Activated CD4-positive, alpha-beta memory T cell treated with anti-CD3 and anti-CD28 coated beads for 36 hours (primary cell): Measurements from ENCODE around the gene KRTAP4-6. TPM values are rescaled to one million over a fixed set of nuclear protein-coding genes. Genes with fewer than 3 reads are reported as not detected.
"Not testable (repeated sequence)": the region's sequence is repeated elsewhere in the genome, so short reads cannot be mapped to it uniquely, and the experiment has no call there.

Source experiments
- CTCF ChIA-PET: fragments of 350-600 bp; sonication (Branson Sonifier 250); formaldehyde crosslinking; loops from one replicate; lab custom pipeline; 2021; ENCODE audit warnings: antibody characterized with exemption, inconsistent platforms; lab: Charles Lee
- POLR2A ChIA-PET: fragments of 350-600 bp; sonication (Branson Sonifier 250); formaldehyde crosslinking; loops from one replicate; lab custom pipeline; 2021; ENCODE audit warnings: antibody characterized with exemption; lab: Charles Lee
- DNase-seq: peaks from one replicate; pipeline ENCODE4 v3.0.0-alpha.2; 2020
- H3K27ac Mint-ChIP-seq: one replicate; pipeline ENCODE4 v1.8.0; 2021; ENCODE audit warnings: mixed read lengths
- H3K27me3 Mint-ChIP-seq: one replicate; pipeline ENCODE4 v1.8.0; 2021; ENCODE audit warnings: mixed read lengths
- H3K36me3 Mint-ChIP-seq: one replicate; pipeline ENCODE4 v1.8.0; 2021; ENCODE audit warnings: mixed read lengths
- H3K4me1 Mint-ChIP-seq: one replicate; pipeline ENCODE4 v1.8.0; 2021; ENCODE audit warnings: low read depth, mixed read lengths
- H3K4me3 Mint-ChIP-seq: one replicate; pipeline ENCODE4 v1.8.0; 2021; ENCODE audit warnings: mild to moderate bottlenecking, mixed read lengths
- H3K9me3 Mint-ChIP-seq: one replicate; pipeline ENCODE4 v1.8.0; 2021; ENCODE audit warnings: mixed read lengths
- intact Hi-C: fragments of 100-400 bp; cut with micrococcal nuclease; formaldehyde crosslinking; loops from one replicate; pipeline ENCODE4 v1.15.1; 2023
- total RNA-seq, 2 experiments: library from RNA; stranded (reverse); gene quantifications; one replicate each; pipeline ENCODE4 v1.2.3, GENCODE V29; 2021

The KRTAP4-6 gene
- total RNA-seq, 2 experiments from 2014 or later: not detected

DNA sequence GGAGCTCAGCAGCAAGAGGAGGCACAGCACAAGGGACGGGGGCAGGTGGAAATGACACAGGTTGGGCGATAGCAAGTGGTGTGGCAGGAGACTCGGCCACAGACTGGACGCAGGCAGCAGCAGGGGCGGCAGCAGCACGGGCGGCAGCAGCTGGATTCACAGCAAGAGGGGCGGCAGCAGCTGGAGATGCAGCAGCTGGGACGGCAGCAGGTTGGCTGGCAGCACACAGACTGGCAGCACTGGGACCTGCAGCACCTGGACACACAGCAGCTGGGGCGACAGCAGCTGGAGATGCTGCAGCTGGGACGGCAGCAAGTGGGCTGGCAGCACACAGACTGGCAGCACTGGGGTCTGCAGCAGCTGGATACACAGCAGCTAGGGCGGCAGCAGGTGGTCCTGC lies 479 bp downstream of the KRTAP4-6 start:
- POLR2A ChIA-PET, DNase-seq, H3K4me1 Mint-ChIP-seq, H3K4me3 Mint-ChIP-seq, intact Hi-C loops, H3K27ac Mint-ChIP-seq, H3K27me3 Mint-ChIP-seq, CTCF ChIA-PET: not testable (repeated sequence)
- Mint-ChIP-seq H3K36me3 (peaks cover 11% of the 10 kb centered on the region), H3K9me3 (peaks cover 23% of the 10 kb centered on the region)

DNA sequence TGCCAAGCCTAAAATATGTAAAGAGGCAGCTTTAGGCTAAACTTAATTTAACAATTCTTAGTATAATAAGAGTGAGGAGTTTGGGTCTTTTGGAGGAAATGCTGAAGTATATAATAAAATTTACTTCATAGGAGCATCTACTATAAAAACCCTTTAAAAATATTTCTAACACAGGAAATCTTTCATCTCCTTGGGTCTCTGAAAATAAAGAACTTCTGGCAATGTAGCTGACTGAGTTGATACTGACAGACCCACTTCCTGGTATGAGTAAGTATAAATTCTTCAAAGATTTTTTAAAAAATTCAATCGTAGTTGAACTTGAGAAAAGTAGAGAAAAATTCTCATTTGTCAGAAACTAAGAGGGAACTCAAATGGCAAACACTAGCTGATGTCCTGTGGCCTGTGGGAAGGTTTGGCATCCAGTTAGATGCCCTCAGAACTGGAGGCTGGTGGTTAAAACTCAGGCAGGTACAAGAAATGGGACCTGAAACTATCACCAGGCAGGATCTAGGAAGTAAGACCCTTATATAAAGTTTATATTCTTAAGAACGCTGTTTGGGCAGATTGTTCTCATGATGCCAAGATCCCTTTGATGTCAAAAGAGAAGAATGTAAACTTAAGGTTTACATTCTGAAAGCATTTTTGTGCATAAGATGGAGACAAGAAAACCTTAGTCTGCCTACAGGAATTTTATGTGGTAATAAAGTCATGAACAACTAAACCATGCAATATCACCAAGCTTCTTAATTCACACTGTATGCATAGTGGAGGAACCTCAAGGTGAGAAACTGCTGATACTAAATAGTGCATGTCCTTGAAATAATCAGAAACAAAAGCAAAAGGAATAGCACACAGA lies 6.2 kb downstream of the KRTAP4-6 start:
- Mint-ChIP-seq H3K27me3 (peaks cover 2% of the 10 kb centered on the region), H3K9me3 (peaks cover 7% of the 10 kb centered on the region), H3K4me1 (peaks cover 15% of the 10 kb centered on the region), H3K36me3 (no peaks in the 10 kb centered on the region), H3K4me3 (no peak overlapping the region), H3K27ac (no peak overlapping the region)
- ChIA-PET POLR2A (no interaction called here), CTCF (no interaction called here)
- DNase-seq: no peak
- intact Hi-C loops: no loop called here

GRCh38 chr17:41131979-41132378 lies 8.4 kb downstream of the KRTAP4-6 start:
- DNase-seq: no peak
- ChIA-PET CTCF (no interaction called here), POLR2A (no interaction called here)
- Mint-ChIP-seq H3K27ac (no peak overlapping the region), H3K4me3 (no peak overlapping the region), H3K27me3 (no peaks in the 10 kb centered on the region), H3K36me3 (no peaks in the 10 kb centered on the region), H3K9me3 (peaks cover 7% of the 10 kb centered on the region), H3K4me1 (peaks cover 15% of the 10 kb centered on the region)
- intact Hi-C loops: no loop called here

GRCh38 chr17:41127371-41127770 lies 13.0 kb downstream of the KRTAP4-6 start:
- peaks cover 6% of the 10 kb centered on the region for H3K9me3 Mint-ChIP-seq
- no peak overlapping the region for H3K27ac Mint-ChIP-seq
- H3K4me3 Mint-ChIP-seq: no peak overlapping the region
- peaks cover 44% of the 10 kb centered on the region for H3K4me1 Mint-ChIP-seq
- DNase-seq: no peak
- ChIA-PET POLR2A (no interaction called here), CTCF (no interaction called here)
- no peaks in the 10 kb centered on the region for H3K27me3 Mint-ChIP-seq
- H3K36me3 Mint-ChIP-seq: no peaks in the 10 kb centered on the region
- intact Hi-C loops: no loop called here

- H3K4me1 Mint-ChIP-seq: peaks cover 40% of the 10 kb centered on the region
- POLR2A ChIA-PET: no interaction called here
Observed at GRCh38 chr17:41126412-41126811, 13.9 kb downstream of the KRTAP4-6 start.

GRCh38 chr17:41125064-41125463 lies 15.3 kb downstream of the KRTAP4-6 start:
- H3K36me3 Mint-ChIP-seq: no peaks in the 10 kb centered on the region
- H3K27ac Mint-ChIP-seq: no peak overlapping the region
- intact Hi-C loops: no loop called here
- ChIA-PET POLR2A (no interaction called here), CTCF (interaction anchor here (1.3 to 1.4 kb wide), 2 partner anchors 424 to 537 kb away, joined by 3 read pairs; no protein-coding TSS in a partner anchor)
- DNase-seq: no peak
- H3K4me1 Mint-ChIP-seq: peaks cover 42% of the 10 kb centered on the region
- H3K4me3 Mint-ChIP-seq: no peak overlapping the region
- no peaks in the 10 kb centered on the region for H3K27me3 Mint-ChIP-seq
- H3K9me3 Mint-ChIP-seq: peaks cover 11% of the 10 kb centered on the region

More at GRCh38 chr17:41126412-41126811, 13.9 kb downstream of the KRTAP4-6 start:
- no peak for DNase-seq
- Mint-ChIP-seq H3K36me3 (no peaks in the 10 kb centered on the region), H3K9me3 (peaks cover 11% of the 10 kb centered on the region), H3K4me3 (no peak overlapping the region), H3K27ac (no peak overlapping the region), H3K27me3 (no peaks in the 10 kb centered on the region)
- CTCF ChIA-PET: no interaction called here
- intact Hi-C loops: no loop called here

GRCh38 chr17:41123991-41124371 lies 16.4 kb downstream of the KRTAP4-6 start, which contains the start of gene KRTAP4-12:
Gene KRTAP4-12, minus strand, starts transcription at chr17:41124182. Its CDS starts 60 bp downstream, at chr17:41124122.
- H3K27me3 Mint-ChIP-seq, H3K27ac Mint-ChIP-seq, POLR2A ChIA-PET, DNase-seq, H3K4me3 Mint-ChIP-seq, intact Hi-C loops, H3K36me3 Mint-ChIP-seq, H3K9me3 Mint-ChIP-seq: not testable (repeated sequence)
- CTCF ChIA-PET: interaction anchor here (1.3 to 1.4 kb wide), 2 partner anchors 425 to 539 kb away, joined by 3 read pairs; no protein-coding TSS in a partner anchor
- H3K4me1 Mint-ChIP-seq: peaks cover 45% of the 10 kb centered on the region

DNA sequence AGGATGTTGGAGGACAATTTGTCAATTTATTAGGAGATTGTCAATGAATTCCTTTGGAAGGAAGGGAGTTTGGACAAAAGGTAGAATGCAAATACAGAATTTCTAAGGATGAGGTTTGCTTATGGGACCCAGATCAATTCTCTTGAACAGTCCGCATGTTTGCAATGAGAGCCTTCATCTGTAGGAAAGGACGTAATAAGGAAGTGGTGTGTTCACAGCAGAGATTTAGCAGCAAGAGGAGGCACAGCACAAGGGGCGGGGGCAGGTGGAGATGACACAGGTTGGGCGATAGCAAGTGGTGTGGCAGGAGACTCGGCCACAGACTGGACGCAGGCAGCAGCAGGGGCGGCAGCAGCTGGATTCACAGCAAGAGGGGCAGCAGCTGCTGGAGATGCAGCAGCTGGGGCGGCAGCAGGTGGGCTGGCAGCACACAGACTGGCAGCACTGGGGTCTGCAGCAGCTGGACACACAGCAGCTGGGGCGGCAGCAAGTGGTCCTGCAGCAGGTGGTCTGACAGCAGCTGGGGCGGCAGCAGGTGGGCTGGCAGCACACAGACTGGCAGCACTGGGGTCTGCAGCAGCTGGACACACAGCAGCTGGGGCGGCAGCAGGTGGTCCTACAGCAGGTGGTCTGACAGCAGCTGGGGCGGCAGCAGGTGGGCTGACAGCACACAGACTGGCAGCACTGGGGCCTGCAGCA lies 16.9 kb downstream of the KRTAP4-6 start:
- DNase-seq, H3K27me3 Mint-ChIP-seq, H3K4me3 Mint-ChIP-seq, POLR2A ChIA-PET, H3K36me3 Mint-ChIP-seq, intact Hi-C loops, H3K27ac Mint-ChIP-seq, H3K9me3 Mint-ChIP-seq: not testable (repeated sequence)
- H3K4me1 Mint-ChIP-seq: peaks cover 45% of the 10 kb centered on the region
- CTCF ChIA-PET: interaction anchor here (1.3 to 1.4 kb wide), 2 partner anchors 426 to 539 kb away, joined by 3 read pairs; no protein-coding TSS in a partner anchor

DNA sequence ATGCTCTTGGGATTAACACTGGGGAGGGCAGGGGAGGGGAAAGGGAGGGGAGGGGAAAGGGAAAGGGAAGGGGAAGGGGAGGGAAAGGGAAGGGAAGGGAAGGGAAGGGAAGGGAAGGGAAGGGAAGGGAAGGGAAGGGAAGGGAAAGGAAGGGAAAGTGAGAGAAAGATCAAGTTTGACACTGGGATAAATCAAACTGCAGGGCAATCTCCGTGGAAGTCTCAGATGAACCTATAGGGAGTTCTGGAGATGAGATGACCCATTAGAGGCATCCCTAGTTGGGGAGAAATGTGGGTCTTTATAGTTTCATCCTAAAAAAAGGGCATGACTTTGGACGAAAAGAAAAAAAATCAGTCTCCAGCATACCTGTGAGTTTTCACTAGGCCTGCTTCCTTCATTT lies 18.6 kb downstream of the KRTAP4-6 start:
- no peak overlapping the region for H3K27ac Mint-ChIP-seq
- no peak for DNase-seq
- H3K36me3 Mint-ChIP-seq: no peaks in the 10 kb centered on the region
- intact Hi-C loops: no loop called here
- ChIA-PET POLR2A (no interaction called here), CTCF (no interaction called here)
- peaks cover 4% of the 10 kb centered on the region for H3K27me3 Mint-ChIP-seq
- H3K4me1 Mint-ChIP-seq: peaks cover 45% of the 10 kb centered on the region
- H3K4me3 Mint-ChIP-seq: no peak overlapping the region
- H3K9me3 Mint-ChIP-seq: peaks cover 6% of the 10 kb centered on the region

DNA sequence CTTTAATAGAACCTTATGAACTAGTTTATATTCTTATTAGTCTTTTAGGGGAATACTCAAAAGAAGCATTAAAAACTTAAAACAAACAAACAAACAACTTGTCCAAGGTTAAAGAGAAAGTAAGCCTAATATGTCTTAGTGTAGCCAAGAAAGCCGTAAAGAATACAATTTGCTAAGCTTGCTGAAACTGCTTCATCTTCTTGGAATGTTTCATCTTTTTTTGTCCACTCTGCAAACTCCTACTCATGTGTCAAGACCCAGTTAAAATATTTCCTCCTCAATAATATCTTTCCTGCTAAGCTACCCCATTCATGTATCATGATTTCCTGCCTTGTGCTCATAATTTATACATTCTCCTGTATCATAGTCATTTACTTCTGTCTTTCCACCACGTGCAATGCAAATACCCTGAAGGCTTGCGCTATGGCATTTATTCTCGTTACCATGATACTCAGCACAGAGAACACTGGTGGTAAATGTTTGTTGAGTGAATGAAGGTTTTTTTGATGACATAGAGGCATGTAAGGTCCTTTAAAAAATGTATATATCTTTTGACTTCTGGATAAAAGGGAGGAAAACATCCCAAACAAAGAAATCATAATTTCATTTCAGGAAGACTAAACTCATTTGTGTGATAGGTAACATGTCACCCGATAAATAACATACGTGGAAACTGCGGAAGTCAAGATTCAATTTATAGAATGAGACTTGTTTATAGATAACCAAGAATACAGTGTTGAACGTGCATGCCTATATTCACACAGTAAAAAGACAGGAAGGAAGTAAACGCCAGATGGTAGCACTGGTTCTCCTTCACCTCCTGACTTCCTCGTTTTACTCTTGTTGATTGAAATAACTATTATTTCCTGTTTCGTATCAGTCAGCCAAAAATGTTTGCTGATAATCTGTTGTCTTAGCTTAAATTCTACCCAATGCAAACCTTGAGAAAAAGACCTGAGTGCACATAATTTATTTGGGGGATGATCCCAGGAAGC lies 20.4 kb downstream of the KRTAP4-6 start:
- H3K27ac Mint-ChIP-seq, POLR2A ChIA-PET, H3K27me3 Mint-ChIP-seq: not testable (repeated sequence)

DNA sequence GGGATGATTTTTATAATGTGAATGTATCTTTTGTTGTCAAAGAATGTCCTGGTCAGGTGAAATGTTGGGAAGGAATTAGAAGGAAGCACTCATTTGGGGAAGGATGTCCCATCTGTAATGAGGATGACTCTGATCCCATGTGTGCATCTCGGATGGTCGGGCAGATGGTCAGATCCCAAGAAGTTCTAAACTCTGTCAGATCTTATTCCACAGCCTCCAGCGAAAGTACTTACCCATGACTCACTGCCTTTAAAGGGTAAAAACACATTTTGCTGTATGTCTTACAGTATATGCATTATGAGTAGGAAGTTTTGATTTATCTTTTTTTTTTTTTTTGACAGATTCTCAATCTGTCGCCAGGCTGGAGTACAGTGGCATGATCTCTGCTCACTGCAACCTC lies 21.6 kb downstream of the KRTAP4-6 start:
- intact Hi-C loops: no loop called here
- CTCF ChIA-PET: no interaction called here
- no peaks in the 10 kb centered on the region for H3K36me3 Mint-ChIP-seq
- peaks cover 22% of the 10 kb centered on the region for H3K4me1 Mint-ChIP-seq
- H3K4me3 Mint-ChIP-seq: no peak overlapping the region
- DNase-seq: no peak
- POLR2A ChIA-PET: no interaction called here
- H3K9me3 Mint-ChIP-seq: peaks cover 6% of the 10 kb centered on the region
- H3K27me3 Mint-ChIP-seq: peaks cover 4% of the 10 kb centered on the region
- H3K27ac Mint-ChIP-seq: no peak overlapping the region

More for the DNA sequence above, 20.4 kb downstream of the KRTAP4-6 start:
- DNase-seq, CTCF ChIA-PET, H3K36me3 Mint-ChIP-seq, H3K9me3 Mint-ChIP-seq, H3K4me3 Mint-ChIP-seq, intact Hi-C loops: not testable (repeated sequence)
- H3K4me1 Mint-ChIP-seq: peaks cover 33% of the 10 kb centered on the region
